HPDE6-E6E7 (cell line): Measurements from ENCODE around the gene CAPN5.

ENCODE experiments used
- DNase-seq: peaks from one replicate; pipeline ENCODE4 v3.0.0; 2011; ENCODE audit warnings: missing footprints; ENCODE audit errors: extremely low spot score

Gene CAPN5

GRCh38 chr11:77117492-77117891 lies 50.7 kb downstream of the CAPN5 start:
- DNase-seq = no peak

DNA sequence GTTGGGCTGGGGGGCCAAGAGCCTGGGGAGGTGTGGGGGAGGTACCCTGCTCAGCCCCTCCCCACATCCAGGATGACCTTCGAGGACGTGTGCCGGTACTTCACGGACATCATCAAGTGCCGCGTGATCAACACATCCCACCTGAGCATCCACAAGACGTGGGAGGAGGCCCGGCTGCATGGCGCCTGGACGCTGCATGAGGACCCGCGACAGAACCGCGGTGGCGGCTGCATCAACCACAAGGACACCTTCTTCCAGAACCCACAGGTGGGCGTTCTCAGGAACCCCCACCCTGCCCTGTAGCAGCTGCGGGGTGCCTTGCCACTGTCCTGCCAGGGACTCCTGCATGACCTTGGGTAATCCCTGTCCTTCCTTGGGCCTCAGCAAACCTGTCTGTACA lies 51.3 kb downstream of the CAPN5 start:
- DNase-seq = no peak

GRCh38 chr11:77118971-77119370 lies 52.2 kb downstream of the CAPN5 start:
- no peak for DNase-seq

- DNase-seq = no peak
Observed at GRCh38 chr11:77119531-77119936, 52.8 kb downstream of the CAPN5 start.

GRCh38 chr11:77120571-77120970 lies 53.8 kb downstream of the CAPN5 start:
- no peak for DNase-seq

GRCh38 chr11:77121096-77121640 lies 54.4 kb downstream of the CAPN5 start:
- no peak for DNase-seq

DNA sequence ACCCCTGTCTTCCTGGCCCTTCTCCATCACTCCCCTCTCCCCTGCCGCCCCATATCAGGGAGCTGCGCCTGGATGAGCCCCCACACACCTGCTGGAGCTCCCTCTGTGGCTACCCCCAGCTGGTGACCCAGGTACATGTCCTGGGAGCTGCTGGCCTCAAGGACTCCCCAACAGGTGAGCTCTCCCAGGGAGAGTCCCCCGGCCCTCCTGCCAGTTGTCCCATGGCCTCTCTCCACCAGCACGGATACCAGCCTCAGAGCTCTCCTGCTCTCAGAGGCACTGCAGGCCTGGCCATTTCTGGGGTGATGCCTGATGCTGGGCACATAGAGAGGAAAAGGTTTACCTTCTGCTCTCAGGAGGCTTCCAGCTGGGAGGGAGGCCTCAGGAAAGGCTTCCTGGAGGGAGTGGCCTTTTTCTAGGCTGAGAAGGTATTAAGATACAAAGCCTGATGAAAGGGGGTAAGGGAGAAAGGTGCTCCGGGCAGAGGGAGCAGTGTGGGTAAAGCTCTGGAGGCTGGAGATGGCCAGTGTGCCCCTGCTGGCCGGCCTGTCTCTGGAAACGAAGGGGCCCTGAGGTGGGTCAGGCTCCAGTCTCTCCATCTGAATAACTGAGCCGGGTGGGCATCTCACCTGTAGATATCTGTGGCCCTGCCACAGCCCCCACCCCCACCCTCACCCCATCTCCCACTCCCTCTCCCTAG lies 55.3 kb downstream of the CAPN5 start:
- DNase-seq = no peak

DNA sequence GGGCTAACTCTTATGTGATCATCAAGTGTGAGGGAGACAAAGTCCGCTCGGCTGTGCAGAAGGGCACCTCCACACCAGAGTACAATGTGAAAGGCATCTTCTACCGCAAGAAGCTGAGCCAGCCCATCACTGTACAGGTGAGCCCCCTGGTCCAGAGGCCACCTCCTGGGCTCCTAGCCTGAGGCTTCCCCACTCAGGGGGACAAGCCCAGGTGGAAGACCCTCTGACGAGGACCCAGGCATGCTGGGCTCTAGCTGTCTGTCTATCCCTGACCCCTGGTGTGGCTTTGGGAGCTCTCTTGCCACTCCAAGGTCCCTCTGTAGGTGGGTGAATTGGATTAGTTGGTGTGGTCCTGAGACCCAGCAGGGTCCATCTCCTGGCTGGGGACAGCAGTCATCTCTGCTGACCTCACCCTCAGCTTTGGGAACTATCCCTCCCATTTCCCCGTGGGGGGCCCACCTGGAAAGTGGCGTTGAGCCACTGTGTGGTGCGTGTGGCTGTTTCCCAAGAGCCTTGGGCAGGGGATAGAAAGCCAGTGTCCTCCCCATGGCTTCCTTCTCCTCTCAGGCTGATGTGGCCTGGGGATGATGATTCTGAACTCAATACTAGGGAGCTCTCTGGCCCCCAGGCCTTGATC lies 55.9 kb downstream of the CAPN5 start:
- no peak for DNase-seq

GRCh38 chr11:77123591-77123990 lies 56.8 kb downstream of the CAPN5 start:
- DNase-seq = no peak

GRCh38 chr11:77124041-77124440 lies 57.3 kb downstream of the CAPN5 start:
- DNase-seq = no peak

GRCh38 chr11:77124488-77124887 lies 57.7 kb downstream of the CAPN5 start:
- DNase-seq = no peak

DNA sequence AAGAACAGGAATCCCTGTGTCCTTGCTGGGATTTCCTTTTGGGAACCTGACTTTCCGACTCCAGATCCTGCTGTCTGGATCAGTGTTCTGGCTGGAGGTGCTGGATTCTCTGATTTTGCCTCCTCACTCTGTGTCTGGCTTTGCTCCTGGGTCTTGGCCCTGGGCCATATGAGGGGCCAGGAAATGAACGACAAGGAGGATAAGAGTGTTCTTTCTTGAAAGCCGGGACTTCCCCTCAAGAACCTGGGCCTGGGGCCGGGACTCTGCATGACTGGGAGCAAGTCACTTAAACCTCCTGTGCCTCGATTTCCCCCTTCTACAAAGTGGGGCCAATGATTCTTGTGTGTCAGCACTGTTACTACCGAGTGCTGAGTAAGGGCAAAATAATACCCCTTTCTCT lies 58.4 kb downstream of the CAPN5 start:
- no peak for DNase-seq

GRCh38 chr11:77125695-77126094 lies 58.9 kb downstream of the CAPN5 start:
- no peak for DNase-seq

DNA sequence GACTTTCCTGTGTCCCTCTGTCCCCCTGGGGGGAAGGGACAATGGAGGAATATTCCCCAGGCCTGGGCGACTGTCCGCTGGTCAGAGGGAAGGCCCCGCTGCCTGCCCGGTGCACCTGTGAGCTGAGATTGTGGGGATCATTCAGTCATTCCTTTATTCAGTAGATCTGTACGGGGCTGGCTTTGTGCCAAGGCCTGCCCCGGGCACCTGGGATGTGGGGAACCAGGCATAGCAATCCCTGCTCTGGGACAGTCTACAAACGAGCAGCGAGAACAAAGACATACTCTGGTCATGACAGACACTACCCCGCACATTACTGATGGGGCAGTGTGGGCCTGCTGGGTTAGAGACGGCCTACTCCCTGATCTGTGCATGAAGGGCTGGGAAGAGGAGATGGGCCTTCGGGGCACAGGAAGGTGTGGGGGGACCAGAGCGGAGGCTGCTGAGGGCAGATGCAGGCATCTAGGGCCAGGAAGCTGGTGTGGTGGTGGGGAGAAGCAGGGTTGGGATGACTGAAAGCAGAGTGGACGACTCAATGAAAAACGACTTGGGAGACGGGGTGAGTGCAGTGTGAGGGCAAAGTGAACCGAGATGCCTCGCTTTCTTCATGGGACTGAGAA lies 59.5 kb downstream of the CAPN5 start:
- no peak for DNase-seq

DNA sequence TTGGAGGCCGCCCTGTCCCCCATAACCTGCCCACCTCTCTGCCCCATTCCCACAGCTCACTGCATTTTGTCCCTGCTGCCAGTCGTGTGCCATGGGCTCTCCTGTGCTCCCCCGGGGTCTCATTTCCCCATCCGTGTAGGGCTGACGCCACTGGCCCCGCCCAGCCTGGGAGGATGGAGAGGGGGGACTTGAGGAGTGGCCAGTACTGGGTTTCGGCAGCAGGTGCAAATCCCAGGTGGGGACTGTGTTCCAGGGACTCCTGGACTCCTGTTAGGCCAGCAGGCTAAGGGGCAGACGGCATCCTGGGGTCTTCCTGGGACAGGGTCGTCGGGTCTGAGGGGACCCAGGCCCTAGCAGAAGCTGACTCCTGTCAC lies 60.1 kb downstream of the CAPN5 start:
- no peak for DNase-seq

DNA sequence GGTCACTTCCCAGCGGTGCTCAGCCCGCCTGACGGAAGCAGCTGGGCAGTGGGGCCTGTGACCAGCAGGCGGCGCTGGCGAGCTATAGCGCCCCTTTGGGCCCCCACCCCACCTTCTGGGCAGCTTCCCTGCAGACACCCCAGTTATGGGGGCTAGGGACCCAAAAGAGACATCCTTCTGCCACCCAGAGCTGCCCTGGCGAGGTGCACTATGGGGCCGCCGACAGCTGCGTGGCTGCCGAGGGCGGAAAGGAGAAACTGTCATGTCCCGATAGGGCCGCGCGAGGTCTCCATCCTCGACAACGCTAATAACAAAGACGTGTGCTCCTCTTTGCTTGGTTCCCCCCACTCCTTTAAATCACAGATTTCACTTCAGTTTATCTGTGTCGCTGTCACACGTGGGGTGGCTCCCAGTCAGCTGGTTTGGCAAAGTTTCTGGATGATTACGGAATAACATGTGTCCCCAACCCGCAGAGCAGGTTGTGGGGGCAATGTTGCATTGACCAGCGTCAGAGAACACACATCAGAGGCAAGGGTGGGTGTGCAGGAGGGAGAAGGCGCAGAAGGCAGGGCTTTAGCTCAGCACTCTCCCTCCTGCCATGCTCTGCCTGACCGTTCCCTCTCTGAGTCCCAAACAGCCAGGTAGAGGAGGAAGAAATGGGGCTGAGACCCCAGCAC lies 60.6 kb downstream of the CAPN5 start:
- DNase-seq = peak; percentile 54

- DNase-seq = no peak
Observed at GRCh38 chr11:77127920-77128691, 61.3 kb downstream of the CAPN5 start, which contains the start of gene MYO7A. Gene MYO7A, plus strand, starts transcription at chr11:77128246. Its CDS starts 2,389 bp downstream, at chr11:77130635.

- DNase-seq = no peak
Observed at GRCh38 chr11:77129069-77129841, 62.5 kb downstream of the CAPN5 start.

DNA sequence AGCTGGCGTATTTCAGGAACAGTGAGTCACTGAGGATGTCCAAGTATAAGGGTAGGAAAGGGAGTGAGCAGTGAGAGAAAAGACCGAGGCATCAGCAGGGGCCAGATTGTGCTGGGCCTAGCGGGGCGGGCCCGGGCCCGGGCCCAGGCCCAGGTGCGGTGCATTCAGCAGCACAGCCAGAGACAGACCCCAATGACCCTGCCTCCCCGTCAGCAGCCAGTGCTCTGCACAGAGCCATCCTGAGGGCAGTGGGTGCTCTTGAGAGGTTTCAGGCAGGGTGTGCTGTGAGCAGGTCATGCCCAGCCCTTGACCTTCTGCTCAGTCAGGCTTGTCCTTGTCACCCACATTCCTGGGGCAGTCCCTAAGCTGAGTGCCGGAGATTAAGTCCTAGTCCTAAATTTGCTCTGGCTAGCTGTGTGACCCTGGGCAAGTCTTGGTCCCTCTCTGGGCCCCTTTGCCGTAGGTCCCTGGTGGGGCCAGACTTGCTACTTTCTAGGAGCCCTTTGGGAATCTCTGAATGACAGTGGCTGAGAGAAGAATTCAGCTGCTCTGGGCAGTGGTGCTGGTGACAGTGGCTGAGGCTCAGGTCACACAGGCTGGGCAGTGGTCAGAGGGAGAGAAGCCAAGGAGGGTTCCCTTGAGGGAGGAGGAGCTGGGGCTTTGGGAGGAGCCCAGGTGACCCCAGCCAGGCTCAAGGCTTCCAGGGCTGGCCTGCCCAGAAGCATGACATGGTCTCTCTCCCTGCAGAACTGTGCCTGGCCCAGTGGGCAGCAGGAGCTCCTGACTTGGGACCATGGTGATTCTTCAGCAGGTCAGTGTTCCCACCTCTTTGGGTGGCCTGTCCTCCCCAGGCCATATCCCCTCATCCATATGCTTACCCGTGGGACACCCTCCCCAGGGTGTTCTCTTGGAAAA lies 63.3 kb downstream of the CAPN5 start:
- no peak for DNase-seq
